ENCODE results near the gene RAB3GAP2. TPM values are rescaled to one million over a fixed set of nuclear protein-coding genes. Genes with fewer than 3 reads are reported as not detected.

RAB3GAP2 gene
- total RNA-seq, 1 donor from 2014 or later, result 39.9 TPM

DNA sequence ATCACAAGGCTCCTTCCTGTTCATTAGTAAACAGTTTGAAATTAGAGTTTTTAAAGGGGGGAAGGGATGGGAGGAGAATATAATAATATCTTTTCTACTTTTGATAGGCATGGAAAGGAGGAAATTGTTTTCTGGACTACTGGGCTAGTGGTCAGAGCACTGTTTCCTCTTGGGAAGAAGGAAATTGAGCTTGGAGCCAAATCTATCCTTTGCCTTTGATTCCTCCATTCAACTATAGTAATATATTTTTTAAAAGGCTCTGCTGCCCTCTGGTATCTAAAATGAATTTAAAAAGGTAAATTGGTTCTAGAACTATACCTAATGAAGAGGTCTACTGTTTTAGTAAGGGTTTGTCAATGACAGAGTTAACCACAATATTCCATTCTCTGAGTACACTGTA, 172.4 kb downstream of the RAB3GAP2 start:
- DNase-seq (ENCODE audit: extremely low spot score, unreplicated experiment), result no peak
- Mint-ChIP-seq H3K4me1 (ENCODE audit: unreplicated experiment) (peaks cover 13% of the 10 kb centered on the region), H3K27me3 (ENCODE audit: unreplicated experiment) (no peaks in the 10 kb centered on the region), H3K4me3 (ENCODE audit: unreplicated experiment) (no peak overlapping the region), H3K9me3 (ENCODE audit: unreplicated experiment) (no peaks in the 10 kb centered on the region), H3K36me3 (ENCODE audit: unreplicated experiment) (peaks cover 30% of the 10 kb centered on the region), H3K27ac (ENCODE audit: unreplicated experiment) (no peak overlapping the region)
- TF ChIP-seq, protein P1, sequence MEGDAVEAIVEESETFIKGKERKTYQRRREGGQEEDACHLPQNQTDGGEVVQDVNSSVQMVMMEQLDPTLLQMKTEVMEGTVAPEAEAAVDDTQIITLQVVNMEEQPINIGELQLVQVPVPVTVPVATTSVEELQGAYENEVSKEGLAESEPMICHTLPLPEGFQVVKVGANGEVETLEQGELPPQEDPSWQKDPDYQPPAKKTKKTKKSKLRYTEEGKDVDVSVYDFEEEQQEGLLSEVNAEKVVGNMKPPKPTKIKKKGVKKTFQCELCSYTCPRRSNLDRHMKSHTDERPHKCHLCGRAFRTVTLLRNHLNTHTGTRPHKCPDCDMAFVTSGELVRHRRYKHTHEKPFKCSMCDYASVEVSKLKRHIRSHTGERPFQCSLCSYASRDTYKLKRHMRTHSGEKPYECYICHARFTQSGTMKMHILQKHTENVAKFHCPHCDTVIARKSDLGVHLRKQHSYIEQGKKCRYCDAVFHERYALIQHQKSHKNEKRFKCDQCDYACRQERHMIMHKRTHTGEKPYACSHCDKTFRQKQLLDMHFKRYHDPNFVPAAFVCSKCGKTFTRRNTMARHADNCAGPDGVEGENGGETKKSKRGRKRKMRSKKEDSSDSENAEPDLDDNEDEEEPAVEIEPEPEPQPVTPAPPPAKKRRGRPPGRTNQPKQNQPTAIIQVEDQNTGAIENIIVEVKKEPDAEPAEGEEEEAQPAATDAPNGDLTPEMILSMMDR (IDR thresholded peaks at IDR 0.05), result no peak

Small RNAs within 50 kb of the gene (microRNA-seq; reads per million reads assigned to microRNA genes)
- not detected for gene MIR194-1 (ENCODE audit: unreplicated experiment)
- not detected for gene MIR215 (ENCODE audit: unreplicated experiment)
- gene MIR664A (ENCODE audit: unreplicated experiment), result 289 reads per million, percentile 67 among the genes with 10 or more reads in this experiment

Other genes with a start within 250 kb of the RAB3GAP2 start
- gene EPRS1, start 225.9 kb downstream of the RAB3GAP2 start, total RNA-seq, result 158 and 165 TPM in 2 replicates
- 23.3 and 24.6 TPM in 2 replicates for gene BPNT1, start 182.7 kb downstream of the RAB3GAP2 start, total RNA-seq
- gene IARS2, start 178.3 kb downstream of the RAB3GAP2 start, total RNA-seq, result 65.6 and 67.0 TPM in 2 replicates